CD4-positive, alpha-beta T cell (primary cell): Measurements from ENCODE around the gene ASCC2. TPM values are rescaled to one million over a fixed set of nuclear protein-coding genes. Genes with fewer than 3 reads are reported as not detected.
A peak's percentile ranks its signal among the peaks of the same experiment; 100 is the strongest.

ENCODE experiments used
- ATAC-seq: fragments of 200-7000 bp; cut with Tn5 transposase; one replicate; pipeline ENCODE4 v1.10.0; 2022; ENCODE audit warnings: mild to moderate bottlenecking; ENCODE audit not compliant: poor library complexity
- CTCF ChIA-PET: fragments of 350-600 bp; sonication (Branson Sonifier 250); formaldehyde crosslinking; loops from one replicate; lab custom pipeline; 2021; ENCODE audit warnings: antibody characterized with exemption, inconsistent platforms; lab: Charles Lee
- POLR2A ChIA-PET: fragments of 350-600 bp; sonication (Branson Sonifier 250); formaldehyde crosslinking; loops from one replicate; lab custom pipeline; 2021; ENCODE audit warnings: antibody characterized with exemption, inconsistent platforms; lab: Charles Lee
- DNase-seq, 14 experiments: peaks; one replicate each; pipeline ENCODE4 v3.0.0-alpha.2; 2013 to 2020; ENCODE audit warnings: mixed read lengths in 2 of 14
- H3K27ac ChIP-seq, 2 donors: one replicate each; pipeline versions ENCODE4 v1.5.1 to v1.7.0; 2013; ENCODE audit warnings: low read length in 2 of 2, low read depth in 1 of 2, mild to moderate bottlenecking in 1 of 2
- H3K27me3 ChIP-seq, 2 experiments: 1 replicate in 1 of 2; 2 replicates in 1 of 2; pipeline versions ENCODE4 v1.6.1 to v1.7.0; 2013; ENCODE audit warnings: low read length in 2 of 2, control low read depth in 1 of 2, mild to moderate bottlenecking in 1 of 2, moderate library complexity in 1 of 2; ENCODE audit not compliant: insufficient read depth in 2 of 2, control insufficient read depth in 1 of 2
- H3K36me3 ChIP-seq: one replicate; pipeline ENCODE4 v1.6.1; 2013; ENCODE audit warnings: low read length, control low read depth; ENCODE audit not compliant: insufficient read depth
- H3K4me1 ChIP-seq: one replicate; pipeline ENCODE4 v1.6.1; 2013; ENCODE audit warnings: low read length, control low read depth; ENCODE audit not compliant: insufficient read depth
- H3K4me3 ChIP-seq: one replicate; pipeline ENCODE4 v1.5.1; 2013; ENCODE audit warnings: mild to moderate bottlenecking, low read length, moderate library complexity
- H3K9me3 ChIP-seq, 2 experiments: 1 replicate in 1 of 2; 2 replicates in 1 of 2; pipeline versions ENCODE4 v1.6.1 to v1.7.0; 2013; ENCODE audit warnings: low read length in 2 of 2, mild to moderate bottlenecking in 2 of 2, control low read depth in 1 of 2, moderate library complexity in 1 of 2; ENCODE audit not compliant: control insufficient read depth in 1 of 2, insufficient read depth in 1 of 2
- H3K27ac Mint-ChIP-seq: one replicate; pipeline ENCODE4 v1.8.0; 2020; ENCODE audit warnings: mixed read lengths
- H3K27me3 Mint-ChIP-seq: one replicate; pipeline ENCODE4 v1.8.0; 2021; ENCODE audit warnings: mixed read lengths
- H3K36me3 Mint-ChIP-seq: one replicate; pipeline ENCODE4 v1.8.0; 2021; ENCODE audit warnings: low read depth, mixed read lengths
- H3K4me1 Mint-ChIP-seq: one replicate; pipeline ENCODE4 v1.8.0; 2021; ENCODE audit warnings: low read depth, mixed read lengths
- H3K4me3 Mint-ChIP-seq: one replicate; pipeline ENCODE4 v1.8.0; 2020; ENCODE audit warnings: mild to moderate bottlenecking, mixed read lengths
- H3K9me3 Mint-ChIP-seq: one replicate; pipeline ENCODE4 v1.8.0; 2020; ENCODE audit warnings: mixed read lengths
- CTCF ChIP-seq: fragments of 200-600 bp; IDR thresholded peaks from one replicate; pipeline ENCODE4 v1.8.0; 2022; ENCODE audit warnings: antibody characterized with exemption, mild to moderate bottlenecking
- intact Hi-C, 2 experiments: fragments of 100-400 bp; cut with DNase I in 1 of 2; cut with micrococcal nuclease in 1 of 2; formaldehyde crosslinking; loops; one replicate each; pipeline versions ENCODE4 v1.15.1 to v1.9.0; 2023 to 2025; cut with DNase I, micrococcal nuclease
- total RNA-seq, 174 experiments: library from RNA in 2 of 174; stranded (reverse) in 2 of 174; gene quantifications; one replicate each; pipeline ENCODE4 v1.2.3 and lab custom pipeline; 2021 to 2026

Gene ASCC2
- total RNA-seq, 2 experiments from 2014 or later: 67.1 to 68.3 TPM

GRCh38 chr22:29751669-29752068 is 86.4 kb downstream of the ASCC2 start:
- Mint-ChIP-seq H3K9me3 (no peaks in the 10 kb centered on the region), H3K27ac (no peak overlapping the region), H3K36me3 (peaks cover 37% of the 10 kb centered on the region), H3K4me3 (no peak overlapping the region), H3K27me3 (no peaks in the 10 kb centered on the region), H3K4me1 (peaks cover 14% of the 10 kb centered on the region)
- H3K27ac ChIP-seq: peak overlapping the region in 1 of 2 donors; percentile 23
- DNase-seq (no peak), ATAC-seq (no peak)
- intact Hi-C loops: no loop called here
- peaks cover 18% of the 10 kb centered on the region for H3K4me1 ChIP-seq
- ChIA-PET POLR2A (interaction anchor here (1.9 kb wide), 1 partner anchor 15 kb away, joined by 8 read pairs; the partner anchor contains the start of genes UQCR10 and ZMAT5), CTCF (no interaction called here)
- H3K9me3 ChIP-seq: no peaks in the 10 kb centered on the region
- H3K36me3 ChIP-seq: peaks cover 18% of the 10 kb centered on the region
- no peak overlapping the region for H3K4me3 ChIP-seq
- H3K27me3 ChIP-seq: no peaks in the 10 kb centered on the region
- TF ChIP-seq CTCF: no peak

- CTCF ChIA-PET: no interaction called here
- peak in 4 of 14 experiments; percentile 14 to 58 (median 56) for DNase-seq
- POLR2A ChIA-PET: interaction anchor here (1.9 kb wide), 1 partner anchor 16 kb away, joined by 8 read pairs; the partner anchor contains the start of genes UQCR10 and ZMAT5
- Histone ChIP-seq H3K4me3 (no peak overlapping the region), H3K27me3 (no peaks in the 10 kb centered on the region), H3K27ac (peak overlapping the region in 1 of 2 donors; percentile 23), H3K36me3 (peaks cover 20% of the 10 kb centered on the region), H3K4me1 (peaks cover 18% of the 10 kb centered on the region), H3K9me3 (no peaks in the 10 kb centered on the region)
- no peak for TF ChIP-seq CTCF
- H3K36me3 Mint-ChIP-seq: peaks cover 42% of the 10 kb centered on the region
- peaks cover 14% of the 10 kb centered on the region for H3K4me1 Mint-ChIP-seq
- H3K27me3 Mint-ChIP-seq: no peaks in the 10 kb centered on the region
- peak overlapping the region; percentile 83 for H3K27ac Mint-ChIP-seq
- ATAC-seq: peak; percentile 61
- intact Hi-C loops: no loop called here
- no peaks in the 10 kb centered on the region for H3K9me3 Mint-ChIP-seq
- no peak overlapping the region for H3K4me3 Mint-ChIP-seq
These were observed 87.2 kb downstream of the ASCC2 start for GRCh38 chr22:29750559-29751538.

- POLR2A ChIA-PET: no interaction called here
- CTCF ChIA-PET: no interaction called here
- H3K36me3 ChIP-seq: peaks cover 29% of the 10 kb centered on the region
These were observed 88.0 kb downstream of the ASCC2 start for GRCh38 chr22:29750029-29750428.

More at GRCh38 chr22:29750029-29750428, 88.0 kb downstream of the ASCC2 start:
- H3K4me1 Mint-ChIP-seq: peaks cover 14% of the 10 kb centered on the region
- intact Hi-C loops: no loop called here
- H3K4me3 Mint-ChIP-seq: no peak overlapping the region
- TF ChIP-seq CTCF: no peak
- H3K4me1 ChIP-seq: peaks cover 18% of the 10 kb centered on the region
- DNase-seq: no peak
- H3K36me3 Mint-ChIP-seq: peaks cover 46% of the 10 kb centered on the region
- H3K27me3 ChIP-seq: no peaks in the 10 kb centered on the region
- peak overlapping the region in 1 of 2 donors; percentile 22 for H3K27ac ChIP-seq
- H3K27me3 Mint-ChIP-seq: no peaks in the 10 kb centered on the region
- H3K27ac Mint-ChIP-seq: no peak overlapping the region
- H3K4me3 ChIP-seq: no peak overlapping the region
- H3K9me3 Mint-ChIP-seq: no peaks in the 10 kb centered on the region
- ATAC-seq: no peak
- no peaks in the 10 kb centered on the region for H3K9me3 ChIP-seq
